Measurements from ENCODE around the gene OSCP1. TPM values are rescaled to one million over a fixed set of nuclear protein-coding genes. Genes with fewer than 3 reads are reported as not detected.

Gene OSCP1
- total and polyA plus RNA-seq, 3 experiments from 2014 or later: 2.0 to 2.7 TPM; not detected in 1

GRCh38 chr1:36448530-36449056 is 1.7 kb downstream of the OSCP1 start:
- Mint-ChIP-seq H3K9me3 (no peaks in the 10 kb centered on the region), H3K4me1 (peaks cover 13 to 23% (median 19%) of the 10 kb centered on the region in 3 donors), H3K27ac (peak overlapping the region in 1 of 8 donors; percentile 96), H3K27me3 (peaks cover 0 to 2% of the 10 kb centered on the region in 2 donors), H3K4me3 (peak overlapping the region in 4 of 7 donors; percentile 1 to 34 (median 16)), H3K36me3 (peaks cover 0 to 4% (median 0%) of the 10 kb centered on the region in 3 donors)
- peaks cover 3% of the 10 kb centered on the region for H3K4me1 ChIP-seq (ENCODE audit: insufficient read depth, low read length)
- H3K36me3 ChIP-seq (ENCODE audit: insufficient read depth, low read length): no peaks in the 10 kb centered on the region
- CTCF ChIA-PET: no interaction called here
- H3K9me3 ChIP-seq (ENCODE audit: low read length): no peaks in the 10 kb centered on the region
- no peak for DNase-seq
- POLR2A ChIA-PET: interaction anchor here (1.4 kb wide), 1 partner anchor 16 kb away, joined by 3 read pairs; the partner anchor contains the start of gene MRPS15
- H3K27me3 ChIP-seq (ENCODE audit: insufficient read depth, low read length, poor library complexity, severe bottlenecking): no peaks in the 10 kb centered on the region
- no peak overlapping the region for H3K4me3 ChIP-seq (ENCODE audit: low read length)
- no peak overlapping the region for H3K27ac ChIP-seq (ENCODE audit: low read depth, low read length)

DNA sequence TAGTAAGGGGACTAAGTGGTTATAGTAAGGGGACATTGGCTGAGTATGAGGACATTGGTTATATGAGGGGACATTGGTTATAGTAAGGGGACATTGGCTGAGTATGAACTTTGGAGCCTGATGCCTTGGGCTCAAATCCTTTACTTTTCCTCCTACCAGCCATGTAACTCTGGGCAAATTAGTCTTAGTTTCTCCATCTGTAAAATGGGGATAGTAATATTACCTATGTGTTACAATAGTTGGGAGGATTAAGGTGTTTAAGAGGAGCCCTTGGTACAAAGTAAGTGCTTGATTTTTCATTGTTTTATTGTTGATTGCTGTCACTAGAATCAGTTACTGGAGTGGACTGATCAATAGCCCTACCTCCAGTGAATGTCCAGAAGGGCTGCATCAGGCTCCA is 2.8 kb downstream of the OSCP1 start:
- Histone ChIP-seq H3K4me3 (ENCODE audit: low read length) (no peak overlapping the region), H3K27me3 (ENCODE audit: insufficient read depth, low read length, poor library complexity, severe bottlenecking) (no peaks in the 10 kb centered on the region), H3K4me1 (ENCODE audit: insufficient read depth, low read length) (peaks cover 3% of the 10 kb centered on the region), H3K27ac (ENCODE audit: low read depth, low read length) (no peak overlapping the region), H3K9me3 (ENCODE audit: low read length) (no peaks in the 10 kb centered on the region), H3K36me3 (ENCODE audit: insufficient read depth, low read length) (no peaks in the 10 kb centered on the region)
- H3K9me3 Mint-ChIP-seq: no peaks in the 10 kb centered on the region
- CTCF ChIA-PET: no interaction called here
- peaks cover 0 to 4% (median 0%) of the 10 kb centered on the region in 3 donors for H3K36me3 Mint-ChIP-seq
- H3K27me3 Mint-ChIP-seq: peaks cover 0 to 2% of the 10 kb centered on the region in 2 donors
- peaks cover 13 to 22% (median 19%) of the 10 kb centered on the region in 3 donors for H3K4me1 Mint-ChIP-seq
- POLR2A ChIA-PET: interaction anchor here (1.4 kb wide), 1 partner anchor 17 kb away, joined by 3 read pairs; the partner anchor contains the start of gene MRPS15
- H3K4me3 Mint-ChIP-seq: no peak overlapping the region
- H3K27ac Mint-ChIP-seq: no peak overlapping the region
- no peak for DNase-seq

DNA sequence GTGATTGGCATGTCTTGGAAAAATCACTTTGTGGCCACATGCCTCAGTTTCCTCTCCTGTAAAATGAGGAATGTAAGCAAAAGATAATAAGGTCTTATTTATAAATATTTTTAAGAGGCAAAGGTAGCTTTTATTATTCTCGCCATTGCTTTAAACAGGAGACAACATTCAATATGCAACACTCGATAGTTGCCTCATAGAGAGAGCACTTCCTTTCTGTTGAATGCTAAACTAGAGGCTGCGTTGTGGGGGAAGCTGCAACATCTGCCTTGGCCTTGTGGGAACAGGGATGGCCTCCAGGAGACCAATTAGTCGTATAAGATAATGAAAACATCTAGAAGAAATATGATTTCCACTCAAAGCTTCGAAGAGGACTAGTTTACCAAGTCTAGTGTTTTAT is 3.5 kb downstream of the OSCP1 start:
- H3K4me1 ChIP-seq (ENCODE audit: insufficient read depth, low read length): peaks cover 3% of the 10 kb centered on the region
- no peak overlapping the region for H3K27ac ChIP-seq (ENCODE audit: low read depth, low read length)
- peaks cover 0 to 4% (median 0%) of the 10 kb centered on the region in 3 donors for H3K36me3 Mint-ChIP-seq
- H3K4me3 ChIP-seq (ENCODE audit: low read length): no peak overlapping the region
- peaks cover 13 to 19% (median 19%) of the 10 kb centered on the region in 3 donors for H3K4me1 Mint-ChIP-seq
- H3K4me3 Mint-ChIP-seq: no peak overlapping the region
- no peaks in the 10 kb centered on the region for H3K27me3 ChIP-seq (ENCODE audit: insufficient read depth, low read length, poor library complexity, severe bottlenecking)
- CTCF ChIA-PET: no interaction called here
- no peaks in the 10 kb centered on the region for H3K9me3 ChIP-seq (ENCODE audit: low read length)
- no peak for DNase-seq
- peaks cover 0 to 3% of the 10 kb centered on the region in 2 donors for H3K27me3 Mint-ChIP-seq
- POLR2A ChIA-PET: interaction anchor here (0.6 kb wide), 1 partner anchor 19 kb away, joined by 3 read pairs; no protein-coding TSS in a partner anchor
- no peaks in the 10 kb centered on the region for H3K36me3 ChIP-seq (ENCODE audit: insufficient read depth, low read length)
- no peak overlapping the region for H3K27ac Mint-ChIP-seq
- no peaks in the 10 kb centered on the region for H3K9me3 Mint-ChIP-seq

GRCh38 chr1:36446271-36446670 is 4.0 kb downstream of the OSCP1 start:
- Mint-ChIP-seq H3K4me1 (peaks cover 9 to 14% (median 14%) of the 10 kb centered on the region in 3 donors), H3K4me3 (no peak overlapping the region)

DNA sequence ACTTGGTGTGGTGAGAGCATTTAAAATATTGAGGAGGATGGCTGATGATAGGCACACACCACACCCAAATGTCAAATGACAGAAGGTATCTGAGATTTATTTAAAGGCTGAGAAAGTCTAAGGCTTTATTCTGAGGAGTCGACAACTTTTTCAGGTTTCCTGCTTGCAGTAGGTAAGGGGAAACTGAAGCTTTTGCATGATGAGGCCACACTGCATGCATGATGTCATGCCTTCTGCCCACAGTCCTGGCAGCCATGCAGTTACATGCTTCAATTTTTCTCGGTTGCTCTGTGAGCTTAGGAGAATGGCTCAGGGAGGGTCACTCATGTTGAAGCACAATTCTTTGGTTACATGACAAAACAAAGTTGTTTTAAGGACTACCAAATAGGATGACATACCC is 7.0 kb downstream of the OSCP1 start:
- no peak overlapping the region for H3K27ac Mint-ChIP-seq
- ChIA-PET CTCF (no interaction called here), POLR2A (no interaction called here)
- no peak overlapping the region for H3K4me3 Mint-ChIP-seq
- Histone ChIP-seq H3K27me3 (ENCODE audit: insufficient read depth, low read length, poor library complexity, severe bottlenecking) (no peaks in the 10 kb centered on the region), H3K27ac (ENCODE audit: low read depth, low read length) (no peak overlapping the region), H3K9me3 (ENCODE audit: low read length) (no peaks in the 10 kb centered on the region), H3K36me3 (ENCODE audit: insufficient read depth, low read length) (no peaks in the 10 kb centered on the region), H3K4me3 (ENCODE audit: low read length) (no peak overlapping the region), H3K4me1 (ENCODE audit: insufficient read depth, low read length) (no peaks in the 10 kb centered on the region)
- no peak for DNase-seq
- no peaks in the 10 kb centered on the region for H3K36me3 Mint-ChIP-seq
- H3K4me1 Mint-ChIP-seq: no peaks in the 10 kb centered on the region
- H3K9me3 Mint-ChIP-seq: no peaks in the 10 kb centered on the region
- peaks cover 0 to 2% of the 10 kb centered on the region in 2 donors for H3K27me3 Mint-ChIP-seq

More at GRCh38 chr1:36446271-36446670, 4.0 kb downstream of the OSCP1 start:
- CTCF ChIA-PET: no interaction called here
- Histone ChIP-seq H3K4me1 (ENCODE audit: insufficient read depth, low read length) (peaks cover 3% of the 10 kb centered on the region), H3K27ac (ENCODE audit: low read depth, low read length) (no peak overlapping the region), H3K27me3 (ENCODE audit: insufficient read depth, low read length, poor library complexity, severe bottlenecking) (no peaks in the 10 kb centered on the region), H3K36me3 (ENCODE audit: insufficient read depth, low read length) (no peaks in the 10 kb centered on the region), H3K4me3 (ENCODE audit: low read length) (no peak overlapping the region), H3K9me3 (ENCODE audit: low read length) (no peaks in the 10 kb centered on the region)
- Mint-ChIP-seq H3K27ac (peak overlapping the region in 1 of 8 donors; percentile 84), H3K36me3 (peaks cover 0 to 3% (median 0%) of the 10 kb centered on the region in 3 donors), H3K9me3 (no peaks in the 10 kb centered on the region), H3K27me3 (peaks cover 0 to 3% of the 10 kb centered on the region in 2 donors)
- POLR2A ChIA-PET: no interaction called here
- no peak for DNase-seq

- Histone ChIP-seq H3K27ac (ENCODE audit: low read depth, low read length) (no peak overlapping the region), H3K27me3 (ENCODE audit: insufficient read depth, low read length, poor library complexity, severe bottlenecking) (no peaks in the 10 kb centered on the region), H3K4me3 (ENCODE audit: low read length) (no peak overlapping the region), H3K4me1 (ENCODE audit: insufficient read depth, low read length) (no peaks in the 10 kb centered on the region), H3K36me3 (ENCODE audit: insufficient read depth, low read length) (no peaks in the 10 kb centered on the region), H3K9me3 (ENCODE audit: low read length) (no peaks in the 10 kb centered on the region)
- CTCF ChIA-PET: no interaction called here
- no peak overlapping the region for H3K4me3 Mint-ChIP-seq
- H3K27me3 Mint-ChIP-seq: peaks cover 0 to 2% of the 10 kb centered on the region in 2 donors
- no peak for DNase-seq
- H3K9me3 Mint-ChIP-seq: no peaks in the 10 kb centered on the region
- POLR2A ChIA-PET: no interaction called here
- no peaks in the 10 kb centered on the region for H3K36me3 Mint-ChIP-seq
- H3K27ac Mint-ChIP-seq: no peak overlapping the region
- H3K4me1 Mint-ChIP-seq: no peaks in the 10 kb centered on the region
These were observed 7.9 kb downstream of the OSCP1 start for GRCh38 chr1:36442337-36442736.

DNA sequence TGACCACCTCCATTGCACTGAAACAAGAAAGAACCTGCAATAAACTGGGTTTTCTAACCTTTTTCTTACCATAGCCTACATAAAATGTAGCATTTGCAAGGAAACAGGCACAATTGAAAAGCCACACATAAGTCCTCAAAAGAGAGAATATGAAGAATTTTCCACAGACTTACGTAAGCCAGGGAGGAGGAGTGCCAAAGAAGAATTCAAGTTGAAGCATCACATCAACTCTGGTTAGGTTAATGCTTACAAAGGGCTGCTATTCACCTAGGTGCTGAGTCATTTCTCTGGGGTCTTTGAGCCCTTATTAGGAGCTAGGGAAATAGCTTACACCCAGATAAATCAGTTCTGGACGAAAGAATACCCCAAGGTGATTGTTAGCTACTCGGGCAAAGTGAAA is 9.6 kb downstream of the OSCP1 start:
- Mint-ChIP-seq H3K27ac (no peak overlapping the region), H3K9me3 (no peaks in the 10 kb centered on the region), H3K4me1 (no peaks in the 10 kb centered on the region), H3K36me3 (no peaks in the 10 kb centered on the region), H3K4me3 (no peak overlapping the region), H3K27me3 (peaks cover 0 to 2% of the 10 kb centered on the region in 2 donors)
- H3K27ac ChIP-seq (ENCODE audit: low read depth, low read length): no peak overlapping the region
- DNase-seq: no peak
- ChIA-PET POLR2A (no interaction called here), CTCF (no interaction called here)
- H3K9me3 ChIP-seq (ENCODE audit: low read length): no peaks in the 10 kb centered on the region
- H3K36me3 ChIP-seq (ENCODE audit: insufficient read depth, low read length): no peaks in the 10 kb centered on the region
- H3K4me1 ChIP-seq (ENCODE audit: insufficient read depth, low read length): no peaks in the 10 kb centered on the region
- H3K4me3 ChIP-seq (ENCODE audit: low read length): no peak overlapping the region
- no peaks in the 10 kb centered on the region for H3K27me3 ChIP-seq (ENCODE audit: insufficient read depth, low read length, poor library complexity, severe bottlenecking)

- H3K4me3 ChIP-seq (ENCODE audit: low read length): no peak overlapping the region
- H3K4me1 ChIP-seq (ENCODE audit: insufficient read depth, low read length): no peaks in the 10 kb centered on the region
- no peak overlapping the region for H3K4me3 Mint-ChIP-seq
- H3K27me3 ChIP-seq (ENCODE audit: insufficient read depth, low read length, poor library complexity, severe bottlenecking): no peaks in the 10 kb centered on the region
- H3K36me3 Mint-ChIP-seq: no peaks in the 10 kb centered on the region
- H3K27ac Mint-ChIP-seq: no peak overlapping the region
- DNase-seq: no peak
- no peak overlapping the region for H3K27ac ChIP-seq (ENCODE audit: low read depth, low read length)
- H3K4me1 Mint-ChIP-seq: no peaks in the 10 kb centered on the region
- H3K9me3 Mint-ChIP-seq: no peaks in the 10 kb centered on the region
- H3K36me3 ChIP-seq (ENCODE audit: insufficient read depth, low read length): no peaks in the 10 kb centered on the region
- no peaks in the 10 kb centered on the region for H3K9me3 ChIP-seq (ENCODE audit: low read length)
- CTCF ChIA-PET: no interaction called here
- POLR2A ChIA-PET: no interaction called here
- H3K27me3 Mint-ChIP-seq: peaks cover 0 to 2% of the 10 kb centered on the region in 2 donors
These were observed 10.2 kb downstream of the OSCP1 start for GRCh38 chr1:36440044-36440443.

Data from CD8-positive, alpha-beta memory T cell (primary cell).